H1 (cell line): ENCODE data around the gene CLINT1. TPM values are rescaled to one million over a fixed set of nuclear protein-coding genes. Genes with fewer than 3 reads are reported as not detected.

Experiments used
- HDAC2 ChIP-seq, 2 experiments: fragments of 300-600 bp in 1 of 2; sonication (generic) in 1 of 2; IDR thresholded peaks; 2 replicates each; pipeline ENCODE4 v1.6.1; 2011 to 2012; ENCODE audit warnings: low read depth in 2 of 2, low read length in 2 of 2, mild to moderate bottlenecking in 2 of 2, moderate library complexity in 2 of 2, borderline replicate concordance in 1 of 2, inconsistent platforms in 1 of 2
- KDM5A ChIP-seq: fragments of 200-600 bp; IDR thresholded peaks from 2 replicates; pipeline ENCODE4 v1.7.1; 2012; ENCODE audit warnings: mild to moderate bottlenecking, low read length, inconsistent platforms, mixed read lengths
- PHF8 ChIP-seq: fragments of 200-600 bp; sonication (generic); conservative IDR thresholded peaks from 2 replicates; pipeline ENCODE4 v1.7.1; 2012; ENCODE audit warnings: low read depth, mild to moderate bottlenecking, inconsistent platforms, low read length, moderate library complexity
- POLR2AphosphoS5 ChIP-seq: IDR thresholded peaks from 2 replicates; pipeline ENCODE4 v1.6.1; 2011; ENCODE audit warnings: low read depth, low read length
- SIRT6 ChIP-seq: IDR thresholded peaks from one replicate; pipeline ENCODE4 v1.7.1; 2012; ENCODE audit warnings: low read length, inconsistent platforms
- TAF1 ChIP-seq: IDR thresholded peaks from 2 replicates; pipeline ENCODE4 v1.6.1; 2011; ENCODE audit warnings: mild to moderate bottlenecking, low read depth, low read length
- polyA plus RNA-seq, 7 experiments: library from polyadenylated mRNA; depleted of rRNA in 3 of 7; stranded (reverse) in 5 of 7; unstranded in 2 of 7; fragments of >200 nt in 5 of 7; fragments of 200-250 nt in 2 of 7; gene quantifications; 1 replicate in 5 of 7; 2 replicates in 1 of 7; 4 replicates in 1 of 7; pipeline versions ENCODE4 v1.2.1 to v1.2.3, GENCODE V29; 2011 to 2013; ENCODE audit warnings: missing spikeins in 2 of 7, mixed read lengths in 2 of 7
- total RNA-seq: library from RNA; stranded (reverse); fragmentation: NEBNext Ultra II Directional; extraction: Animal tissue kit (Norgen Biotek cat#: 25700); gene quantifications from 2 replicates; pipeline ENCODE4 v1.2.1, GENCODE V29; 2021
- TF ChIP-seq, protein P1 (sequence below): IDR thresholded peaks from 2 replicates; pipeline ENCODE4 v1.6.1; 2012; ENCODE audit warnings: inconsistent platforms
- TF ChIP-seq, protein P2 (sequence below): fragments of 300-600 bp; sonication (generic); IDR thresholded peaks from 2 replicates; pipeline ENCODE4 v1.7.1; 2012; ENCODE audit warnings: low read length, moderate library complexity, mild to moderate bottlenecking, inconsistent platforms; ENCODE audit not compliant: insufficient replicate concordance

Gene CLINT1
- total and polyA plus RNA-seq, 2 of the 8 experiments (the other 6 are each of a cell fraction or from before 2014, with no cell fraction given) = 85.9 to 140 TPM

DNA sequence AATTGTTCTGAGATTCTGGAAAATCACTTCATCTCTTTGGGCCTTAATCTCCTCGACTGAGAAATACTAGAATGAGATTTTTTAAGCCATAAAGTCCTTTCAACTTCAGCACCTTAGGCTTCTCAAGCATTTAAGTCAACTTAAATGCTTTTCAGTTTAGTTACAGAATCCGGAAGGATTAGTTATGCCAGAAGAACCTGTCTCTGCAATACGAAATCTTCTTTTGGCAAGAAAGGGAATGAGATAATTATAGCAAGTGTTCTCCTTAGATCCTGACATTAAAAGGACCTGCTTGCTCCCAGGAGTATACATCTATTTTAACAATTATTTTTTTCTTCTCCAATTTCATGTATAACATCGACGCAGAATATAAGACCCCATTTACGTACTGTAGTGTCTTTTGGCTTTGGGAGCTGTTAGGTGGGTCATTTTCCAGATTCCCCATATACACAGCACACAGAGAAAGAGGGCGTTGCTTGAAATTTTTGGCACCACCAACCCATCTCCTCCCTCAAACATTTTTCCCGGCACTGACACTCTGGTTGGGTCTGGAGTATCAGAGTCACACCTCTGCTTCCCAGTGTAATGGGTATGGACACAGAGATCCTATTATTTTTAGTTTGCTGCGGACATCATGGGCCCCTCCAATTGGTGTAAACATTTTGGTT lies 43.6 kb upstream of the CLINT1 start (continued):
- TF ChIP-seq HDAC2 (IDR thresholded peaks at IDR 0.05; ENCODE audit: borderline replicate concordance in 1 of 2, low read depth in 2 of 2, low read length in 2 of 2) = no peak
- TF ChIP-seq, protein P1, sequence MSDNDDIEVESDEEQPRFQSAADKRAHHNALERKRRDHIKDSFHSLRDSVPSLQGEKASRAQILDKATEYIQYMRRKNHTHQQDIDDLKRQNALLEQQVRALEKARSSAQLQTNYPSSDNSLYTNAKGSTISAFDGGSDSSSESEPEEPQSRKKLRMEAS = no peak
- no peak for TF ChIP-seq TAF1
- no peak for TF ChIP-seq PHF8
- TF ChIP-seq, protein P2, sequence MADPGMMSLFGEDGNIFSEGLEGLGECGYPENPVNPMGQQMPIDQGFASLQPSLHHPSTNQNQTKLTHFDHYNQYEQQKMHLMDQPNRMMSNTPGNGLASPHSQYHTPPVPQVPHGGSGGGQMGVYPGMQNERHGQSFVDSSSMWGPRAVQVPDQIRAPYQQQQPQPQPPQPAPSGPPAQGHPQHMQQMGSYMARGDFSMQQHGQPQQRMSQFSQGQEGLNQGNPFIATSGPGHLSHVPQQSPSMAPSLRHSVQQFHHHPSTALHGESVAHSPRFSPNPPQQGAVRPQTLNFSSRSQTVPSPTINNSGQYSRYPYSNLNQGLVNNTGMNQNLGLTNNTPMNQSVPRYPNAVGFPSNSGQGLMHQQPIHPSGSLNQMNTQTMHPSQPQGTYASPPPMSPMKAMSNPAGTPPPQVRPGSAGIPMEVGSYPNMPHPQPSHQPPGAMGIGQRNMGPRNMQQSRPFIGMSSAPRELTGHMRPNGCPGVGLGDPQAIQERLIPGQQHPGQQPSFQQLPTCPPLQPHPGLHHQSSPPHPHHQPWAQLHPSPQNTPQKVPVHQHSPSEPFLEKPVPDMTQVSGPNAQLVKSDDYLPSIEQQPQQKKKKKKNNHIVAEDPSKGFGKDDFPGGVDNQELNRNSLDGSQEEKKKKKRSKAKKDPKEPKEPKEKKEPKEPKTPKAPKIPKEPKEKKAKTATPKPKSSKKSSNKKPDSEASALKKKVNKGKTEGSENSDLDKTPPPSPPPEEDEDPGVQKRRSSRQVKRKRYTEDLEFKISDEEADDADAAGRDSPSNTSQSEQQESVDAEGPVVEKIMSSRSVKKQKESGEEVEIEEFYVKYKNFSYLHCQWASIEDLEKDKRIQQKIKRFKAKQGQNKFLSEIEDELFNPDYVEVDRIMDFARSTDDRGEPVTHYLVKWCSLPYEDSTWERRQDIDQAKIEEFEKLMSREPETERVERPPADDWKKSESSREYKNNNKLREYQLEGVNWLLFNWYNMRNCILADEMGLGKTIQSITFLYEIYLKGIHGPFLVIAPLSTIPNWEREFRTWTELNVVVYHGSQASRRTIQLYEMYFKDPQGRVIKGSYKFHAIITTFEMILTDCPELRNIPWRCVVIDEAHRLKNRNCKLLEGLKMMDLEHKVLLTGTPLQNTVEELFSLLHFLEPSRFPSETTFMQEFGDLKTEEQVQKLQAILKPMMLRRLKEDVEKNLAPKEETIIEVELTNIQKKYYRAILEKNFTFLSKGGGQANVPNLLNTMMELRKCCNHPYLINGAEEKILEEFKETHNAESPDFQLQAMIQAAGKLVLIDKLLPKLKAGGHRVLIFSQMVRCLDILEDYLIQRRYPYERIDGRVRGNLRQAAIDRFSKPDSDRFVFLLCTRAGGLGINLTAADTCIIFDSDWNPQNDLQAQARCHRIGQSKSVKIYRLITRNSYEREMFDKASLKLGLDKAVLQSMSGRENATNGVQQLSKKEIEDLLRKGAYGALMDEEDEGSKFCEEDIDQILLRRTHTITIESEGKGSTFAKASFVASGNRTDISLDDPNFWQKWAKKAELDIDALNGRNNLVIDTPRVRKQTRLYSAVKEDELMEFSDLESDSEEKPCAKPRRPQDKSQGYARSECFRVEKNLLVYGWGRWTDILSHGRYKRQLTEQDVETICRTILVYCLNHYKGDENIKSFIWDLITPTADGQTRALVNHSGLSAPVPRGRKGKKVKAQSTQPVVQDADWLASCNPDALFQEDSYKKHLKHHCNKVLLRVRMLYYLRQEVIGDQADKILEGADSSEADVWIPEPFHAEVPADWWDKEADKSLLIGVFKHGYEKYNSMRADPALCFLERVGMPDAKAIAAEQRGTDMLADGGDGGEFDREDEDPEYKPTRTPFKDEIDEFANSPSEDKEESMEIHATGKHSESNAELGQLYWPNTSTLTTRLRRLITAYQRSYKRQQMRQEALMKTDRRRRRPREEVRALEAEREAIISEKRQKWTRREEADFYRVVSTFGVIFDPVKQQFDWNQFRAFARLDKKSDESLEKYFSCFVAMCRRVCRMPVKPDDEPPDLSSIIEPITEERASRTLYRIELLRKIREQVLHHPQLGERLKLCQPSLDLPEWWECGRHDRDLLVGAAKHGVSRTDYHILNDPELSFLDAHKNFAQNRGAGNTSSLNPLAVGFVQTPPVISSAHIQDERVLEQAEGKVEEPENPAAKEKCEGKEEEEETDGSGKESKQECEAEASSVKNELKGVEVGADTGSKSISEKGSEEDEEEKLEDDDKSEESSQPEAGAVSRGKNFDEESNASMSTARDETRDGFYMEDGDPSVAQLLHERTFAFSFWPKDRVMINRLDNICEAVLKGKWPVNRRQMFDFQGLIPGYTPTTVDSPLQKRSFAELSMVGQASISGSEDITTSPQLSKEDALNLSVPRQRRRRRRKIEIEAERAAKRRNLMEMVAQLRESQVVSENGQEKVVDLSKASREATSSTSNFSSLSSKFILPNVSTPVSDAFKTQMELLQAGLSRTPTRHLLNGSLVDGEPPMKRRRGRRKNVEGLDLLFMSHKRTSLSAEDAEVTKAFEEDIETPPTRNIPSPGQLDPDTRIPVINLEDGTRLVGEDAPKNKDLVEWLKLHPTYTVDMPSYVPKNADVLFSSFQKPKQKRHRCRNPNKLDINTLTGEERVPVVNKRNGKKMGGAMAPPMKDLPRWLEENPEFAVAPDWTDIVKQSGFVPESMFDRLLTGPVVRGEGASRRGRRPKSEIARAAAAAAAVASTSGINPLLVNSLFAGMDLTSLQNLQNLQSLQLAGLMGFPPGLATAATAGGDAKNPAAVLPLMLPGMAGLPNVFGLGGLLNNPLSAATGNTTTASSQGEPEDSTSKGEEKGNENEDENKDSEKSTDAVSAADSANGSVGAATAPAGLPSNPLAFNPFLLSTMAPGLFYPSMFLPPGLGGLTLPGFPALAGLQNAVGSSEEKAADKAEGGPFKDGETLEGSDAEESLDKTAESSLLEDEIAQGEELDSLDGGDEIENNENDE = no peak
- no peak for TF ChIP-seq POLR2AphosphoS5
- TF ChIP-seq SIRT6 = no peak
- TF ChIP-seq KDM5A = no peak
